Measurements from ENCODE around the gene ARAP1. TPM values are rescaled to one million over a fixed set of nuclear protein-coding genes. Genes with fewer than 3 reads are reported as not detected.

Gene ARAP1
- total RNA-seq (2014; rRNA removed), result 86.2 and 124 TPM in 2 replicates
- Bru-seq, nascent RNA, result percentile 76 among the genes with signal in this experiment
- BruChase-seq, experiment 1, labeled RNA remaining after a 6-hour chase, result percentile 79 among the genes with signal in this experiment
- BruChase-seq, experiment 2, labeled RNA remaining after a 2-hour chase, result percentile 75 among the genes with signal in this experiment
- long read RNA-seq, full-length matches to known transcripts, result 25 of 259 reads
- long read RNA-seq, partial matches to known transcripts, result 137 of 259 reads
- long read RNA-seq, other reads (novel, unspliced or antisense), result 97 of 259 reads

- ChIA-PET POLR2A (ENCODE audit: unreplicated experiment) (interaction anchor here (0.5 kb wide), 1 partner anchor 309 kb away, joined by 3 read pairs; no protein-coding TSS in a partner anchor), CTCF (no interaction called here)
- Histone ChIP-seq H3K27ac (ENCODE audit: low read length) (peak within 1 kb of the TSS; percentile 60), H3K9me2 (replicated peaks; ENCODE audit: low read length) (no peaks in the 10 kb centered on the region), H4K20me1 (ENCODE audit: low read length) (no peaks in the 10 kb centered on the region), H3F3A (ENCODE audit: low read length, unreplicated experiment) (no peaks in the 10 kb centered on the region), H3K4me1 (ENCODE audit: insufficient read depth, low read length) (peaks cover 24% of the 10 kb centered on the region), H3K79me2 (ENCODE audit: low read length) (peaks cover 36% of the 10 kb centered on the region), H3K9me3 (ENCODE audit: low read length) (no peaks in the 10 kb centered on the region), H3K4me3 (ENCODE audit: low read length) (peak within 1 kb of the TSS; percentile 82), H3K9ac (ENCODE audit: low read length) (peak within 1 kb of the TSS; percentile 80), H3K27me3 (ENCODE audit: low read length) (no peaks in the 10 kb centered on the region), H2AFZ (ENCODE audit: low read length) (peak within 1 kb of the TSS; percentile 84), H3K36me3 (ENCODE audit: low read depth, low read length) (no peaks in the 10 kb centered on the region), H3K4me2 (ENCODE audit: low read length) (peak within 1 kb of the TSS; percentile 90)
- DNase-seq, result peak; percentile 92
- TF ChIP-seq EZH2 (IDR thresholded peaks at IDR 0.05; ENCODE audit: low read length, unreplicated experiment) (no peak), EZH2phosphoT487 (IDR thresholded peaks at IDR 0.05; ENCODE audit: borderline replicate concordance, low read length) (no peak), CTCF (conservative IDR thresholded peaks at IDR 0.05; ENCODE audit: low read depth, low read length) (no peak)
- peak; percentile 83 for ATAC-seq
- BruUV-seq (replicated peaks), result no TSS peak
- intact Hi-C loops (cut with micrococcal nuclease), result loop anchor here (1.0 kb wide), 1 partner anchor 41 kb away; no protein-coding TSS in a partner anchor
Observed at GRCh38 chr11:72752088-72752914, at the start of gene ARAP1. Gene ARAP1, minus strand, starts transcription at chr11:72752408. Its CDS starts 25,280 bp downstream, at chr11:72727128.

DNA sequence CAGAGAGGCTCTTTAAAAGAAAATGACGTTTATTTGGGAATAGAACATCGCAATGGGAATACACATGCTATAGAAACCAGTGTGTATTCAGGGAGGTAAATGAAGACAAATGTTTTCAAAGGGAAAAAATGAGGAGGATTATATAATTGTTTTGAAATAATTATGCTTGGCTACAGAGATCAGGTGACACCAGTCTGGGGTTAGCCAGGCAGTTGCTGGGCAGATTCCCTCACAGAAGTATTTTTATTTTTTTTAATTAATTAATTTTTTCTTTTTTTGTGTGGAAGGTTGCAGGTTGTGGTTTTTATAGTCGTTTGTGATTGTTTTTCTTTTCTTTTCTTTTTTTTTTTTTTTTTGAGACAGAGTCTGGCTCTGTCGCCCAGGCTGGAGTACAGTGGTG, 47.2 kb upstream of the ARAP1 start:
- TF ChIP-seq CTCF (conservative IDR thresholded peaks at IDR 0.05; ENCODE audit: low read depth, low read length), result no peak

More for the DNA sequence above, 47.2 kb upstream of the ARAP1 start:
- Histone ChIP-seq H3K9ac (ENCODE audit: low read length) (no peak overlapping the region), H3K4me3 (ENCODE audit: low read length) (no peak overlapping the region), H3F3A (ENCODE audit: low read length, unreplicated experiment) (no peaks in the 10 kb centered on the region), H3K4me2 (ENCODE audit: low read length) (no peak overlapping the region), H4K20me1 (ENCODE audit: low read length) (no peaks in the 10 kb centered on the region), H3K36me3 (ENCODE audit: low read depth, low read length) (no peaks in the 10 kb centered on the region), H3K79me2 (ENCODE audit: low read length) (no peaks in the 10 kb centered on the region), H3K9me2 (replicated peaks; ENCODE audit: low read length) (no peaks in the 10 kb centered on the region), H3K9me3 (ENCODE audit: low read length) (no peaks in the 10 kb centered on the region), H3K27me3 (ENCODE audit: low read length) (no peaks in the 10 kb centered on the region), H3K27ac (ENCODE audit: low read length) (no peak overlapping the region), H3K4me1 (ENCODE audit: insufficient read depth, low read length) (peaks cover 2% of the 10 kb centered on the region), H2AFZ (ENCODE audit: low read length) (no peak overlapping the region)
- no TSS peak for BruUV-seq (replicated peaks)
- ChIA-PET CTCF (no interaction called here), POLR2A (ENCODE audit: unreplicated experiment) (interaction anchor here (0.6 kb wide), 1 partner anchor 21 kb away, joined by 8 read pairs; no protein-coding TSS in a partner anchor)
- ATAC-seq, result no peak
- no peak for DNase-seq
- intact Hi-C loops (cut with micrococcal nuclease), result no loop called here

Data from PC-3 (cell line).